Adrenal gland (tissue), 12 donors: ENCODE results near the gene RYR3. TPM values are rescaled to one million over a fixed set of nuclear protein-coding genes. Genes with fewer than 3 reads are reported as not detected.

Source experiments
- DNase-seq, 7 donors: peaks; one replicate each; pipeline ENCODE4 v3.0.0-alpha.2; 2019 to 2020
- H3K27ac ChIP-seq, 5 donors: fragments of 200-600 bp; sonication (generic) in 4 of 5; 1 replicate in 3 of 5; 2 replicates in 2 of 5; pipeline versions ENCODE4 v1.5.1 to v1.8.0; 2016 to 2020; ENCODE audit warnings: mild to moderate bottlenecking in 1 of 5
- H3K27me3 ChIP-seq: fragments of 200-600 bp; 2 replicates; pipeline ENCODE4 v1.8.0; 2021
- H3K36me3 ChIP-seq, 2 donors: fragments of 200-600 bp; replicated peaks in 1 of 2; 1 replicate in 1 of 2; 2 replicates in 1 of 2; pipeline versions ENCODE4 v1.5.1 to v1.8.0; 2018 to 2022
- H3K4me1 ChIP-seq, 2 donors: fragments of 200-600 bp; replicated peaks in 1 of 2; 1 replicate in 1 of 2; 2 replicates in 1 of 2; pipeline versions ENCODE4 v1.5.1 to v1.8.0; 2018 to 2021
- H3K4me3 ChIP-seq, 4 donors: fragments of 200-600 bp; sonication (generic) in 3 of 4; one replicate each; pipeline ENCODE4 v1.5.1; 2016 to 2018
- H3K9me3 ChIP-seq, 3 donors: fragments of 200-600 bp; sonication (generic) in 1 of 3; replicated peaks in 1 of 3; 1 replicate in 2 of 3; 2 replicates in 1 of 3; pipeline versions ENCODE4 v1.5.1 to v1.8.0; 2016 to 2021
- POLR2A ChIP-seq, 2 donors: fragments of 450-650 bp; IDR thresholded peaks; one replicate each; pipeline ENCODE4 v1.6.1; 2017; ENCODE audit warnings: antibody characterized with exemption in 2 of 2, mild to moderate bottlenecking in 2 of 2, moderate library complexity in 1 of 2
- WGBS, 4 donors: extraction: QIAGEN DNeasy Blood & Tissue Kit in 2 of 4; methylation state at CpG; one replicate each; pipeline versions ENCODE4 v1.1.5 to v1.1.7; 2013 to 2017; 5-methylcytosine and 5-hydroxymethylcytosine counted together
- intact Hi-C, 2 donors: fragments of 100-400 bp; cut with DNase I; formaldehyde crosslinking; loops; one replicate each; pipeline versions ENCODE4 v1.14.1 to v1.15.0; 2022 to 2023
- polyA plus RNA-seq, 3 donors: library from polyadenylated mRNA; stranded (reverse); fragments of 200-250 nt in 2 of 3; fragments of 350-450 nt in 1 of 3; fragmentation: Illumina TruSeq in 1 of 3; extraction: RNeasy Lipid Tissue Mini Kit (QIAGEN cat#74804) in 1 of 3; gene quantifications; one replicate each; pipeline ENCODE4 v1.2.3, GENCODE V29; 2013 to 2014
- total RNA-seq, 9 donors: library from RNA; depleted of rRNA in 4 of 9; stranded (reverse); fragments of >200 nt in 4 of 9; fragments of 120-200 nt in 1 of 9; fragmentation: NEBNext Ultra II Directional in 1 of 9; extraction: Animal tissue kit (Norgen Biotek cat#: 25700) in 1 of 9; gene quantifications; one replicate each; pipeline versions ENCODE4 v1.1.0 to v1.2.4, GENCODE V29; 2013 to 2023
- TF ChIP-seq, protein P1 (sequence below), 6 experiments: fragments of 450-650 bp in 4 of 6; fragments of 200-600 bp in 2 of 6; sonication (generic) in 1 of 6; IDR thresholded peaks; 1 replicate in 5 of 6; 2 replicates in 1 of 6; pipeline versions ENCODE4 v1.5.1 to v1.8.0; 2016 to 2021; ENCODE audit warnings: antibody characterized with exemption in 6 of 6, mild to moderate bottlenecking in 2 of 6, moderate library complexity in 1 of 6
- donor health status: healthy with polysubstance abuse.
- donor health status: Bipolar disorder and iron deficiency.
- donor health status: DM: yes; HTN: yes; CAD: no.
- donor health status: DM: no; HTN: no; CAD: no.
- donor health status: DM: no; HTN: no; CAD: no.
- donor health status: DM: yes; HTN: yes; CAD: no.

The RYR3 gene
- total and polyA plus RNA-seq, 12 donors: 0.32 to 60.7 (median 3.4) TPM

DNA sequence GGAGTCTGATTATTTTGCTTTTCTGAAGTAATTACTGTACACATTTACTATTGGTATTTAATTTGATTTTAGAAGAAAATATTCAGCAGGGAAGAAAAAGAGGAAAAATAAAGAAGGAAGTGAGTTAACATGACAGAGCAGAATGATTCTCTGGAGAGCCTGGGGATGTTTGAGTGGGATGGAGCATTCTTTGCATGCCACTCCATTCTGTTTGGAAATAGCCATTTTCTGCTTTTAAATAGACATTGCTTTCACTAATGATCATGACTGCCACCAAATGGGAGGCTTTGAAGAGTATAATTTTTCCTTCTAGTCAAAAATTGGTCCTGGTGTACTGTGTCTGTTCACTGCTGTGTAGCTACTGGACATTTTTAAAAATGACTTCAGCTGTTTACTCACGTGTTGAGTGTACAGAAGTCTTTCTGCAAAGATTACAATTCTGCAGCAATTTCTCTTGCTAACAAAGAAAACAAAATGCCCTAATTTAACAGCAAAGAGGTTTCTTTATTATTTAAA is 196.1 kb downstream of the RYR3 start:
- no peak overlapping the region for H3K27ac ChIP-seq
- intact Hi-C loops: no loop called here
- no peaks in the 10 kb centered on the region for H3K4me1 ChIP-seq

DNA sequence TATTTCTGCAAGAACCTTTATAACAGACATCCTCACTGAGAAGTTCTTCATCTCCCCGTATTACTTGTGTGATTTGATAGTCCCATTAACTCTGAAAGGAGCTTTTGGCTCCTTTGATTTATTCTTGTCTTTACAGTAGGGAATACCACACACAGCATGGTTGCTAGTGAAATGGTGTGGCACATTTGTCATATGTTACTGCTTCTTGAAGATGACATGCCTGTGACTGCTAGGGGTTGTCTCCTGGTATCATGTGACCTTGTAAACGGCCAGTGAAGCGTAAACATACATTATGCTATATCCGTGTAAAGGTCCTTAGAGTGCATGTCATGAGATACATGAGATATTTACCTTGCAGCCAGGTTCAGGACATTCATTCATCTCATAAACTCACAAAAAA is 197.9 kb downstream of the RYR3 start:
- intact Hi-C loops: no loop called here
- Histone ChIP-seq H3K4me3 (no peak overlapping the region), H3K36me3 (no peaks in the 10 kb centered on the region), H3K4me1 (no peaks in the 10 kb centered on the region), H3K27me3 (peaks cover 7% of the 10 kb centered on the region), H3K9me3 (no peaks in the 10 kb centered on the region), H3K27ac (no peak overlapping the region)
- TF ChIP-seq, protein P1, sequence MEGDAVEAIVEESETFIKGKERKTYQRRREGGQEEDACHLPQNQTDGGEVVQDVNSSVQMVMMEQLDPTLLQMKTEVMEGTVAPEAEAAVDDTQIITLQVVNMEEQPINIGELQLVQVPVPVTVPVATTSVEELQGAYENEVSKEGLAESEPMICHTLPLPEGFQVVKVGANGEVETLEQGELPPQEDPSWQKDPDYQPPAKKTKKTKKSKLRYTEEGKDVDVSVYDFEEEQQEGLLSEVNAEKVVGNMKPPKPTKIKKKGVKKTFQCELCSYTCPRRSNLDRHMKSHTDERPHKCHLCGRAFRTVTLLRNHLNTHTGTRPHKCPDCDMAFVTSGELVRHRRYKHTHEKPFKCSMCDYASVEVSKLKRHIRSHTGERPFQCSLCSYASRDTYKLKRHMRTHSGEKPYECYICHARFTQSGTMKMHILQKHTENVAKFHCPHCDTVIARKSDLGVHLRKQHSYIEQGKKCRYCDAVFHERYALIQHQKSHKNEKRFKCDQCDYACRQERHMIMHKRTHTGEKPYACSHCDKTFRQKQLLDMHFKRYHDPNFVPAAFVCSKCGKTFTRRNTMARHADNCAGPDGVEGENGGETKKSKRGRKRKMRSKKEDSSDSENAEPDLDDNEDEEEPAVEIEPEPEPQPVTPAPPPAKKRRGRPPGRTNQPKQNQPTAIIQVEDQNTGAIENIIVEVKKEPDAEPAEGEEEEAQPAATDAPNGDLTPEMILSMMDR (IDR thresholded peaks at IDR 0.05): no peak
- 33 to 50% (median 46%) methylated on average over 4 of the region's 4 CpGs for WGBS, 4 donors
- DNase-seq: no peak

More for the DNA sequence above, 196.1 kb downstream of the RYR3 start:
- no peak for TF ChIP-seq POLR2A (IDR thresholded peaks at IDR 0.05)
- TF ChIP-seq, protein P1 (IDR thresholded peaks at IDR 0.05): no peak
- no peaks in the 10 kb centered on the region for H3K36me3 ChIP-seq
- H3K27me3 ChIP-seq: peaks cover 7% of the 10 kb centered on the region
- no peak overlapping the region for H3K4me3 ChIP-seq
- no peaks in the 10 kb centered on the region for H3K9me3 ChIP-seq
- WGBS, 4 donors: 29 to 50% (median 33%) methylated on average over 1 of the region's 1 CpG
- no peak for DNase-seq

DNA sequence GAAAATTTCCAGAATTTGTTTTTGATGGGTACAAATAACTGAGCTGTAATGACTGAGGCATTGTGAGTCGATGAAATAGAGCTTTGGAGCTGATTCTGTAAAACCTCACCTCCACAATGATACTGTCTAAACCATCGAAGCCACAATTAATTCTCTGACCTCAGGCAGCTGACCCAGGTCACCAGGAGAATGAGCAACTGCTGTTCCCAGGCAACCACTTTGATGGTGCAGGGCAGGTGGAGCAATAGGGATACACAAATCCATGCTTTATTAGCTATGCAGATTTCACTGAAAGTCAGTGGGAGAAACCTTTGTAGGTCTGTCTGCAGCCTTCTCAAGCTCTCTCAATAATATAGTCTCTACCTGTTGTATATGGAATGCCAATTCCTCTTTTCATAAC is 204.4 kb downstream of the RYR3 start:
- Histone ChIP-seq H3K36me3 (no peaks in the 10 kb centered on the region), H3K4me3 (no peak overlapping the region), H3K9me3 (no peaks in the 10 kb centered on the region), H3K4me1 (no peaks in the 10 kb centered on the region), H3K27me3 (no peaks in the 10 kb centered on the region), H3K27ac (no peak overlapping the region)
- 52 to 74% (median 68%) methylated on average over 2 of the region's 2 CpGs for WGBS, 4 donors
- TF ChIP-seq, protein P1 (IDR thresholded peaks at IDR 0.05): no peak
- no peak for TF ChIP-seq POLR2A (IDR thresholded peaks at IDR 0.05)
- intact Hi-C loops: no loop called here
- DNase-seq: no peak

DNA sequence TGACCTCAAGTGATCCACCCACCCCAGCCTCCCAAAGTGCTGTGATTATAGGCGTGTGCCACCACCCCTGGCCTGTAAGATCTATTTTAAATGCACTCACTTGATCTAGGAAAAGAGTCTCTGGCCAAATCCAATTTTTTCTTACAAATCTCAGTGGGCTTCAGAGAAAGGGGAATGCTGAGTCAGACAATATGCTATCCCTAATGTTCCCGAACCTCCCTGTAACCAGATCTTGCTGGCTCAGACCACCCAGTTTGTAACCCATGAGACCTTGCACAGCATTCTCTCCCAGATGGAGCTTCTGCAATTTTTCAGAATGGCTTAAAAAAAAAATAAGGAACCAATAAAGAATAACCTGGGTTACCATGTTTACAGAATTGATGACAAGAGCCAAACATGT is 205.8 kb downstream of the RYR3 start:
- Histone ChIP-seq H3K27ac (no peak overlapping the region), H3K4me1 (no peaks in the 10 kb centered on the region), H3K36me3 (no peaks in the 10 kb centered on the region), H3K9me3 (no peaks in the 10 kb centered on the region), H3K27me3 (no peaks in the 10 kb centered on the region), H3K4me3 (no peak overlapping the region)
- TF ChIP-seq, protein P1 (IDR thresholded peaks at IDR 0.05): no peak
- TF ChIP-seq POLR2A (IDR thresholded peaks at IDR 0.05): no peak
- DNase-seq: no peak
- WGBS, 4 donors: 59 to 80% (median 66%) methylated on average over 2 of the region's 2 CpGs
- intact Hi-C loops: no loop called here
